Measurements from ENCODE around the gene TBC1D32.
"Not testable (repeated sequence)": the region's sequence is repeated elsewhere in the genome, so short reads cannot be mapped to it uniquely, and the experiment has no call there.

Gene TBC1D32

GRCh38 chr6:121319603-121320002 lies 14.7 kb downstream of the TBC1D32 start:
- DNase-seq (ENCODE audit: low spot score), result no peak

GRCh38 chr6:121319112-121319553 lies 15.1 kb downstream of the TBC1D32 start:
- DNase-seq (ENCODE audit: low spot score), result no peak

- no peak for DNase-seq (ENCODE audit: low spot score)
Measured at GRCh38 chr6:121314381-121315112, 19.7 kb downstream of the TBC1D32 start.

GRCh38 chr6:121311814-121312213 lies 22.5 kb downstream of the TBC1D32 start:
- DNase-seq (ENCODE audit: low spot score), result not testable (repeated sequence)

- no peak for DNase-seq (ENCODE audit: low spot score)
Measured at GRCh38 chr6:121310495-121310894, 23.8 kb downstream of the TBC1D32 start.

GRCh38 chr6:121309768-121310469 lies 24.4 kb downstream of the TBC1D32 start:
- no peak for DNase-seq (ENCODE audit: low spot score)

- DNase-seq (ENCODE audit: low spot score), result peak; percentile 10
Measured at GRCh38 chr6:121305957-121306607, 28.2 kb downstream of the TBC1D32 start.

GRCh38 chr6:121302882-121303281 lies 31.4 kb downstream of the TBC1D32 start:
- DNase-seq (ENCODE audit: low spot score), result no peak

- DNase-seq (ENCODE audit: low spot score), result not testable (repeated sequence)
Measured at GRCh38 chr6:121301156-121301555, 33.1 kb downstream of the TBC1D32 start.

- DNase-seq (ENCODE audit: low spot score), result no peak
Measured at GRCh38 chr6:121297694-121298093, 36.6 kb downstream of the TBC1D32 start.

- DNase-seq (ENCODE audit: low spot score), result no peak
Measured at GRCh38 chr6:121285041-121285440, 49.2 kb downstream of the TBC1D32 start.

GRCh38 chr6:121274666-121275295 lies 59.5 kb downstream of the TBC1D32 start:
- no peak for DNase-seq (ENCODE audit: low spot score)

GRCh38 chr6:121263742-121264141 lies 70.5 kb downstream of the TBC1D32 start:
- no peak for DNase-seq (ENCODE audit: low spot score)

- DNase-seq (ENCODE audit: low spot score), result no peak
Measured at GRCh38 chr6:121260651-121261102, 73.6 kb downstream of the TBC1D32 start.

GRCh38 chr6:121247386-121247785 lies 86.9 kb downstream of the TBC1D32 start:
- no peak for DNase-seq (ENCODE audit: low spot score)

GRCh38 chr6:121242386-121242785 lies 91.9 kb downstream of the TBC1D32 start:
- DNase-seq (ENCODE audit: low spot score), result no peak

GRCh38 chr6:121237859-121238258 lies 96.4 kb downstream of the TBC1D32 start:
- DNase-seq (ENCODE audit: low spot score), result no peak

GRCh38 chr6:121236984-121237383 lies 97.3 kb downstream of the TBC1D32 start:
- DNase-seq (ENCODE audit: low spot score), result no peak

GRCh38 chr6:121235386-121235785 lies 98.9 kb downstream of the TBC1D32 start:
- DNase-seq (ENCODE audit: low spot score), result no peak

- DNase-seq (ENCODE audit: low spot score), result no peak
Measured at GRCh38 chr6:121223930-121224329, 110.3 kb downstream of the TBC1D32 start.

GRCh38 chr6:121223212-121223611 lies 111.1 kb downstream of the TBC1D32 start:
- no peak for DNase-seq (ENCODE audit: low spot score)

- DNase-seq (ENCODE audit: low spot score), result no peak
Measured at GRCh38 chr6:121222656-121223055, 111.6 kb downstream of the TBC1D32 start.

Measured in HuH-7.5 (cell line).